GM23338 (cell line): Measurements from ENCODE around the gene NFE2.

Source experiments
- CTCF ChIP-seq, 2 experiments: fragments of 200-600 bp in 1 of 2; sonication (generic) in 1 of 2; conservative IDR thresholded peaks; 2 replicates each; pipeline versions ENCODE4 v1.5.1 to v1.6.1; 2016 to 2017; ENCODE audit warnings: antibody characterized with exemption in 2 of 2, low read depth in 2 of 2, mild to moderate bottlenecking in 2 of 2, moderate library complexity in 1 of 2
- EZH2 ChIP-seq: fragments of 200-600 bp; sonication (generic); IDR thresholded peaks from one replicate; pipeline ENCODE4 v1.8.0; 2017; ENCODE audit warnings: antibody characterized with exemption, mild to moderate bottlenecking, low read depth; ENCODE audit not compliant: unreplicated experiment
- EZH2phosphoT487 ChIP-seq: fragments of 200-600 bp; sonication (generic); IDR thresholded peaks from one replicate; pipeline ENCODE4 v1.8.1; 2018; ENCODE audit warnings: antibody characterized with exemption; ENCODE audit not compliant: unreplicated experiment
- JUNB ChIP-seq: IDR thresholded peaks from one replicate; pipeline ENCODE4 v1.6.1; 2016; ENCODE audit warnings: antibody characterized with exemption; ENCODE audit not compliant: unreplicated experiment
- POLR2AphosphoS5 ChIP-seq: IDR thresholded peaks from 2 replicates; pipeline ENCODE4 v1.6.1; 2016; ENCODE audit warnings: antibody characterized with exemption, low read depth
- REST ChIP-seq: IDR thresholded peaks from one replicate; pipeline ENCODE4 v1.6.1; 2018; ENCODE audit warnings: antibody characterized with exemption; ENCODE audit not compliant: unreplicated experiment
- STAT1 ChIP-seq: IDR thresholded peaks from one replicate; pipeline ENCODE4 v1.6.1; 2016; ENCODE audit warnings: antibody characterized with exemption; ENCODE audit not compliant: unreplicated experiment
- ZNF114 ChIP-seq: fragments of 250-450 bp; sonication (Bioruptor Pico); IDR thresholded peaks from 2 replicates; pipeline ENCODE4 v1.5.0; 2020; ENCODE audit warnings: mild to moderate bottlenecking, moderate library complexity
- ZNF331 ChIP-seq: fragments of 250-450 bp; sonication (Bioruptor Pico); IDR thresholded peaks from 2 replicates; pipeline ENCODE4 v1.5.0; 2020; ENCODE audit warnings: low read depth, mild to moderate bottlenecking, moderate library complexity
- TF ChIP-seq, protein P1 (sequence below): fragments of 250-450 bp; sonication (Bioruptor Pico); IDR thresholded peaks from 2 replicates; pipeline ENCODE4 v1.5.0; 2020; ENCODE audit warnings: mild to moderate bottlenecking, moderate library complexity

GRCh38 chr12:54270345-54270744 lies 30.5 kb downstream of the NFE2 start:
- TF ChIP-seq CTCF (conservative IDR thresholded peaks at IDR 0.05; ENCODE audit: low read depth in 2 of 2): no peak
- no peak for TF ChIP-seq EZH2
- no peak for TF ChIP-seq REST
- 0 out of 2 replicates have a peak, but pooled peaks have one; percentile 13 for TF ChIP-seq POLR2AphosphoS5
- no peak for TF ChIP-seq EZH2phosphoT487
- no peak for TF ChIP-seq JUNB
- TF ChIP-seq STAT1: no peak
- TF ChIP-seq, protein P1, sequence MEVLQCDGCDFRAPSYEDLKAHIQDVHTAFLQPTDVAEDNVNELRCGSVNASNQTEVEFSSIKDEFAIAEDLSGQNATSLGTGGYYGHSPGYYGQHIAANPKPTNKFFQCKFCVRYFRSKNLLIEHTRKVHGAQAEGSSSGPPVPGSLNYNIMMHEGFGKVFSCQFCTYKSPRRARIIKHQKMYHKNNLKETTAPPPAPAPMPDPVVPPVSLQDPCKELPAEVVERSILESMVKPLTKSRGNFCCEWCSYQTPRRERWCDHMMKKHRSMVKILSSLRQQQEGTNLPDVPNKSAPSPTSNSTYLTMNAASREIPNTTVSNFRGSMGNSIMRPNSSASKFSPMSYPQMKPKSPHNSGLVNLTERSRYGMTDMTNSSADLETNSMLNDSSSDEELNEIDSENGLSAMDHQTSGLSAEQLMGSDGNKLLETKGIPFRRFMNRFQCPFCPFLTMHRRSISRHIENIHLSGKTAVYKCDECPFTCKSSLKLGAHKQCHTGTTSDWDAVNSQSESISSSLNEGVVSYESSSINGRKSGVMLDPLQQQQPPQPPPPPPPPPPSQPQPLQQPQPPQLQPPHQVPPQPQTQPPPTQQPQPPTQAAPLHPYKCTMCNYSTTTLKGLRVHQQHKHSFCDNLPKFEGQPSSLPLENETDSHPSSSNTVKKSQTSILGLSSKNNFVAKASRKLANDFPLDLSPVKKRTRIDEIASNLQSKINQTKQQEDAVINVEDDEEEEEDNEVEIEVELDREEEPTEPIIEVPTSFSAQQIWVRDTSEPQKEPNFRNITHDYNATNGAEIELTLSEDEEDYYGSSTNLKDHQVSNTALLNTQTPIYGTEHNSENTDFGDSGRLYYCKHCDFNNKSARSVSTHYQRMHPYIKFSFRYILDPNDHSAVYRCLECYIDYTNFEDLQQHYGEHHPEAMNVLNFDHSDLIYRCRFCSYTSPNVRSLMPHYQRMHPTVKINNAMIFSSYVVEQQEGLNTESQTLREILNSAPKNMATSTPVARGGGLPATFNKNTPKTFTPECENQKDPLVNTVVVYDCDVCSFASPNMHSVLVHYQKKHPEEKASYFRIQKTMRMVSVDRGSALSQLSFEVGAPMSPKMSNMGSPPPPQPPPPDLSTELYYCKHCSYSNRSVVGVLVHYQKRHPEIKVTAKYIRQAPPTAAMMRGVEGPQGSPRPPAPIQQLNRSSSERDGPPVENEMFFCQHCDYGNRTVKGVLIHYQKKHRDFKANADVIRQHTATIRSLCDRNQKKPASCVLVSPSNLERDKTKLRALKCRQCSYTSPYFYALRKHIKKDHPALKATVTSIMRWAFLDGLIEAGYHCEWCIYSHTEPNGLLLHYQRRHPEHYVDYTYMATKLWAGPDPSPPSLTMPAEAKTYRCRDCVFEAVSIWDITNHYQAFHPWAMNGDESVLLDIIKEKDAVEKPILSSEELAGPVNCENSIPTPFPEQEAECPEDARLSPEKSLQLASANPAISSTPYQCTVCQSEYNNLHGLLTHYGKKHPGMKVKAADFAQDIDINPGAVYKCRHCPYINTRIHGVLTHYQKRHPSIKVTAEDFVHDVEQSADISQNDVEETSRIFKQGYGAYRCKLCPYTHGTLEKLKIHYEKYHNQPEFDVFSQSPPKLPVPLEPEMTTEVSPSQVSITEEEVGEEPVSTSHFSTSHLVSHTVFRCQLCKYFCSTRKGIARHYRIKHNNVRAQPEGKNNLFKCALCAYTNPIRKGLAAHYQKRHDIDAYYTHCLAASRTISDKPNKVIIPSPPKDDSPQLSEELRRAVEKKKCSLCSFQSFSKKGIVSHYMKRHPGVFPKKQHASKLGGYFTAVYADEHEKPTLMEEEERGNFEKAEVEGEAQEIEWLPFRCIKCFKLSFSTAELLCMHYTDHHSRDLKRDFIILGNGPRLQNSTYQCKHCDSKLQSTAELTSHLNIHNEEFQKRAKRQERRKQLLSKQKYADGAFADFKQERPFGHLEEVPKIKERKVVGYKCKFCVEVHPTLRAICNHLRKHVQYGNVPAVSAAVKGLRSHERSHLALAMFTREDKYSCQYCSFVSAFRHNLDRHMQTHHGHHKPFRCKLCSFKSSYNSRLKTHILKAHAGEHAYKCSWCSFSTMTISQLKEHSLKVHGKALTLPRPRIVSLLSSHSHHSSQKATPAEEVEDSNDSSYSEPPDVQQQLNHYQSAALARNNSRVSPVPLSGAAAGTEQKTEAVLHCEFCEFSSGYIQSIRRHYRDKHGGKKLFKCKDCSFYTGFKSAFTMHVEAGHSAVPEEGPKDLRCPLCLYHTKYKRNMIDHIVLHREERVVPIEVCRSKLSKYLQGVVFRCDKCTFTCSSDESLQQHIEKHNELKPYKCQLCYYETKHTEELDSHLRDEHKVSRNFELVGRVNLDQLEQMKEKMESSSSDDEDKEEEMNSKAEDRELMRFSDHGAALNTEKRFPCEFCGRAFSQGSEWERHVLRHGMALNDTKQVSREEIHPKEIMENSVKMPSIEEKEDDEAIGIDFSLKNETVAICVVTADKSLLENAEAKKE: no peak
- TF ChIP-seq ZNF114 (CRISPR knock-in tag): no peak
- no peak for TF ChIP-seq ZNF331
